ENCODE results near the gene MIX23. TPM values are rescaled to one million over a fixed set of nuclear protein-coding genes. Genes with fewer than 3 reads are reported as not detected.

The MIX23 gene
- polyA plus RNA-seq, 10 donors = 24.4 to 39.2 (median 32.5) TPM

Other genes starting within 250 kb of the MIX23 start
- under 1 TPM in 4 of 10 donors, not detected in 6; 0.03 to 0.05 (median 0.03) TPM for gene CASR, start 199.6 kb downstream of the MIX23 start, polyA plus RNA-seq (ENCODE audit: insufficient read length in 10 of 10)
- 1 to 10 TPM in 3 of 10 donors, under 1 TPM in 7; 0.31 to 4.1 (median 0.73) TPM for gene CSTA, start 58.0 kb downstream of the MIX23 start, polyA plus RNA-seq (ENCODE audit: insufficient read length in 10 of 10)
- gene FAM162A, start 951 bp upstream of the MIX23 start, polyA plus RNA-seq (ENCODE audit: insufficient read length in 10 of 10) = 10 to 100 TPM; 31.1 to 45.3 (median 36.7) TPM
- 1 to 10 TPM; 4.5 to 6.5 (median 5.6) TPM for gene WDR5B, start 32.8 kb upstream of the MIX23 start, polyA plus RNA-seq (ENCODE audit: insufficient read length in 10 of 10)
- gene KPNA1, start 131.7 kb upstream of the MIX23 start, polyA plus RNA-seq (ENCODE audit: insufficient read length in 10 of 10) = 10 to 100 TPM; 33.9 to 60.5 (median 41.8) TPM
- gene PARP9, start 181.1 kb upstream of the MIX23 start, polyA plus RNA-seq (ENCODE audit: insufficient read length in 10 of 10) = 10 to 100 TPM in 9 of 10 donors, 1 to 10 TPM in 1; 8.9 to 19.2 (median 15.1) TPM
- gene DTX3L, start 181.1 kb upstream of the MIX23 start, polyA plus RNA-seq (ENCODE audit: insufficient read length in 10 of 10) = 10 to 100 TPM in 2 of 10 donors, 1 to 10 TPM in 8; 6.0 to 10.7 (median 8.4) TPM
- gene PARP15, start 194.4 kb upstream of the MIX23 start, polyA plus RNA-seq (ENCODE audit: insufficient read length in 10 of 10) = 1 to 10 TPM in 9 of 10 donors, under 1 TPM in 1; 0.94 to 8.3 (median 3.6) TPM